Dermis blood vessel endothelial cell (primary cell): ENCODE measurements around the gene CLTCL1. TPM values are rescaled to one million over a fixed set of nuclear protein-coding genes. Genes with fewer than 3 reads are reported as not detected.
"Not testable (repeated sequence)": the region's sequence is repeated elsewhere in the genome, so short reads cannot be mapped to it uniquely, and the experiment has no call there.

Experiments used
- DNase-seq: peaks from one replicate; pipeline ENCODE4 v3.0.0; 2010
- total RNA-seq: library from RNA; depleted of rRNA; stranded (reverse); fragments of >200 nt; gene quantifications from 2 replicates; pipeline ENCODE4 v1.2.3, GENCODE V29; 2014

CLTCL1 gene
- total RNA-seq, 1 donor from 2014 or later, result 4.9 TPM

GRCh38 chr22:19290400-19291217 lies 910 bp downstream of the CLTCL1 start:
- DNase-seq, result no peak

GRCh38 chr22:19289475-19290161 lies 1.9 kb downstream of the CLTCL1 start:
- no peak for DNase-seq

DNA sequence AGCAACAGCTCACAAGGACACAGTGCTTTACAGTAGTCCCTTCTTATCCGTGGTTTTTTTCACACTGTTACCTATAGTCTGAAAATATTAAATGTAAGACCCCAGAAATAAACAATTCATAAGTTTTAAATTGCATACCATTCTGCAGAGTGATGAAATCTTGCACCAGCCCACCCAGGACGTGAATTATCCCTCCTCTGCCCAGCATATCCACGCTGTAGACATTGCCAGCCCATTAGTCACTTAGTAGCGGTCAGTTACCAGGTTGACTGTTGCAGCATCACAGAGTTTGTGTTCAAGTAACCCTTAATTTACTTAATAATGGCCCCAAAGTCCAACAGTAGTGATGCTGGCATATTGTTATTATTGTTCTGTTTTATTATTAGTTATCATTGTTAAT lies 3.6 kb downstream of the CLTCL1 start:
- no peak for DNase-seq

GRCh38 chr22:19287076-19287707 lies 4.3 kb downstream of the CLTCL1 start:
- DNase-seq, result no peak

GRCh38 chr22:19285831-19286230 lies 5.7 kb downstream of the CLTCL1 start:
- no peak for DNase-seq

- DNase-seq, result not testable (repeated sequence)
Observed at GRCh38 chr22:19279143-19279542, 12.4 kb downstream of the CLTCL1 start.

DNA sequence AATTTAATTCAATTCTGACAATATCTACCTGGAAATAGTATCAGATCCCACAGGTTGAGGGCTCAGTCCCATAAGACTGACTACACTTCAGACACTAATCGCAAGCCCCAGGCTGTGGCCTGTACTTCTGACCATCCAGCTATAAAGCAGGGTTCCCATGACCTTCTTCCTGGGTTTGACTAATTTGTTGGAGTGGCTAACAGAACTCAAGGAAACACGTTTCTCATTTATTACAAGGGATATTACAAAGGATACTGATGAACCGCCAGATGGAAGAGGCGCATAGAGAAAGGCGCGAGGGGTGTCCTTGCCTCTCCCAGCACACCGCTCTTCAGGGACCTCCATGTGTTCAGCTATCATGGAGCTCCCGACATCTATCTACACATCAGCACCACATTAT lies 13.7 kb downstream of the CLTCL1 start:
- no peak for DNase-seq

GRCh38 chr22:19275919-19276600 lies 15.5 kb downstream of the CLTCL1 start:
- DNase-seq, result no peak

DNA sequence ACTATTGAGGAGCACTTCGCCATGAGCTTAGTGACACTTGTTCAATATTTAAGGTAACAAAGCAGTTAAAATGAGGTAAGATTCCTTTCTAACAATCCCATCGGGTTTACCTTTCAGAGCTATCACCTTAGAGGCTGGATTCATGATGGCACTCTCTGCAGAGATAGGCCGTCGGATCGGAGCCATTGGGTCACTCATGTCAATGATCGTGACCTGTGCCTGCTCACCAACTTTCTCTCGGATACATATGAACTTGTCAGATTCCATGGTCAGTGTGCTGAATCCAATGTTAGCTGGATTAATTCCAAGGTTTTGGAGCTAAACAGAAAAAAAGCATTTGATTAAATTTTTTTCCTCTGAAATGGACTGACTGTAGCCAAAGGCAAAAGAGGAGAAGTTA lies 16.0 kb downstream of the CLTCL1 start:
- no peak for DNase-seq

DNA sequence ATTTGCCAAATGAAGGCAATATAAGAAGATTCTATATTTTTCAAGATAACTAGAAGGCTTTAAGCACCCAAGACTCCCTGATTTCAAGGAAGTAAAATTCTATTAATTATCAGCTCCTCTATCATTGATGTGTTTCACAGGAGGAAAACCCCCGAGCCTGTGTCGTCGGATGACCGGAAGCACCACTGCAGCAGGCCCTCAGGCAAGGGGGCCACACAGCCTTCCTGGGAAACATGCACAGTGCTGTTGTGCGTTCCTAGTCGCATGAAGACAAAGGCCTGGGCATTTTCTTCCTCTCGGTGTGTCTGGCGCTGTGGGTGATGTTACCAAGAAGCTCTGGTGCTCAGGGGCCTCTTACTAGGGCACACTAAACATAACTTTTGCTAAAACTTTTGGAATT lies 16.4 kb downstream of the CLTCL1 start:
- DNase-seq, result no peak

GRCh38 chr22:19271856-19272535 lies 19.5 kb downstream of the CLTCL1 start:
- DNase-seq, result no peak

- no peak for DNase-seq
Observed at GRCh38 chr22:19271273-19271855, 20.2 kb downstream of the CLTCL1 start.

DNA sequence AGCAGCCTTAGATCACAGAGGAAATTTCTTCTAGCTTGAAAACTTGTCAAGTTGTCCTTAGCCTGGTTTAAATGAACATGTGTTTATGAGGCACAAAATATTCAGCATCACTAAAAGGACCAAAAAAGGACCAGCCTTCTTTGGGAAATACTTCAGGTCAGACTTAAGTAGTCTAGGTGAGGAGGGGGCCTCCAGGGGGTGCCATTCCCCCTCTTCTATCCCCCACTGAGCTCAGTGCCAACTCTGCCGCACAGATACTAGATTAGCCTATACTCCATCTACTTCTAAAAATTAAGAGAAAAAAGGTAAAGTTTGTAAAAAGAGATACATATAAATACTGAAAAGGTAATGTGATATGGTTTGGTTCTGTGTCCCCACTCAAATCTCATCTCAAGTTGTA lies 20.6 kb downstream of the CLTCL1 start:
- DNase-seq, result no peak

DNA sequence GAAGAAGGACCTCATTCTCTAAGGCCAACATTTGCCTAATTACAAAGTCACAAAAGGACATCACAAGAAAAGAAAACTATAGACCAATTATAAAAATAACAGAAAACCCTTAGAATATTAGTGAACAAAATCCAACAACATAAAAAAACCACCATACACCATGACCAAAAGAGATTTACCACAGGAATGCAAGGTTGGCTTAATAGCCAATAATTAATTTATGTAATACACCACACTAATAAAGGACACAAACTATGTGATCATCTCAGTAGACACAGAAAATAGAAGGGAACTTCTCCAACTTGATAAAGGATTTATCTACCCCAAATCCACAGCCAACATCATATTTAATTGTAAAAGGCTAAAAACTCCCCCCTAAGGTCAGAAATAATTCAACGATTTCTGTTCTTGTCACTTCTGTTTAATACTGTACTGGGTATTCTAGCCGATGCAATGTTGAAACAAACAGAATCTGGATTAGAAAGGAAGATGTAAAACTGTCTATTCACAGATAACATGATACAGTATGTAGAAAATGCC lies 24.9 kb downstream of the CLTCL1 start:
- no peak for DNase-seq

- no peak for DNase-seq
Observed at GRCh38 chr22:19265779-19266178, 25.7 kb downstream of the CLTCL1 start.

DNA sequence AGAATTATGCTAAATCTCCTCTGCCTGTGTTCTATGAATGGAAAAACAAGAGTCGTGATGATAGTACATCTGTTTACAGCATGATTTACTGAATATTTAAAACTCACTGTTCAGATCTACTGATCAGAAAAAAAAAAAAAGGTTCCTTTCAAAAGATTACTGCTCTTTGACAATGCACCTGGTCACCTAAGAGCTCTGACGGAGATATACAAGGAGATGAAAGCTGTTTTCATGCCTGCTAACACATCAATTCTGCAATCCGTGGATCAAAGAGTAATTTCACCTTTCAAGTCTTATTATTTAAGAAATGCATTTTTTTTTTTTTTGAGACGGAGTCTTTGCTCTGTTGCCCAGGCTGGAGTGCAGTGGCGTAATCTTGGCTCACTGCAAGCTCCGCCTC lies 30.7 kb downstream of the CLTCL1 start:
- DNase-seq, result no peak

DNA sequence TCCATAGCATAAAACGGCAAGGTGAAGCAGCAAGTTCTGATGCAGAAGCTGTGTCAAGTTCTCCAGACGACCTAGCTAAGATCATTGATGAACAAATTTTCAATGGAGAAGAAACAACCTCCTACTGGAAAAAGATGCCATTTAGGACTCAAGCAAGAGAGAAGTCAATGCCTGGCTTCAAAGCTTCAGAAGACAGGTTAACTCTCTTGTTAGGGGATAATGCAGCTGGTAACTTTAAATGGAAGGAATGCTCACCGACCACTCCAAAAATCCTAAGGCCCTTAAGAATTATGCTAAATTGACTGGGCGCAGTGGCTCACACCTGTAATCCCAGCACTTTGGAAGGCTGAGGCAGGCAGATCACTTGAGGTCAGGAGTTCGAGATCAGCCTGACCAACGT lies 31.3 kb downstream of the CLTCL1 start:
- DNase-seq, result no peak

GRCh38 chr22:19258968-19259288 lies 32.6 kb downstream of the CLTCL1 start:
- DNase-seq, result not testable (repeated sequence)

DNA sequence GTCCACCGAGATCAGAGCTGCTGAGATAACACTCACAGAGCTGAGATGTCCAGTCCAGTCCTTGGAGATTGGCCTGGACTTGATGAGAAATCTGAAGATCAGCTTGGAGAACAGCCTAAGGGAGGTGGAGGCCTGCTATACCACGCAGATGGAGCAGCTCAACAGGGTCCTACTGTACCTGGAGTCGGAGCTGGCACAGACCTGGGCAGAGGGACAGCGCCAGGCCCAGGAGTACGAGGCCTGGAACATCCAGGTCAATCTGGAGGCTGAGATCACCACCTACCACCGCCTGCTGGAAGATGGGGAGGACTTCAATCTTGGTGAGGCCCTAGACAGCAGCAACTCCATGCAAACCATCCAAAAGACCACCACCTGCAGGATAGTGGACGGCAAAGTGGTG lies 33.1 kb downstream of the CLTCL1 start:
- no peak for DNase-seq

GRCh38 chr22:19256362-19256761 lies 35.2 kb downstream of the CLTCL1 start:
- not testable (repeated sequence) for DNase-seq

DNA sequence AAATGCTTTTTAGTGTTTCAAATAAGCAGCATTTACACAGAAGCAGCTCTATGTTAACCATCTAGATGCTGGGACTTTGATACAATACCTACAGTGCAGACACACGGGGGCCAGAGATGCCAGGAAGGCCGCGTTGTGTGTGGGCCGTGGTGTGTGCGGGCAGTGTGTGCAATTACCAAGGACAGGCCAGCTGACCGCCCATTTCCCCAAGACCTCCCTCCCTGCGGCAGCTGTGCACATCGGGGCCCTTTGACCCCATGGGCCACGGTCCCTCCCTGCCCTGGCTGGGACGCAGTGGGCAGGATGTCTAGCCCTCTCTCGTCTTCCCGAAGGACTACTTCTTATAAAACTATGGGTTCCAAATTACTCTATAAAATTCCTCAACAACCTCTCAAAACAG lies 38.4 kb downstream of the CLTCL1 start:
- DNase-seq, result no peak
